B cell (primary cell): ENCODE measurements around the gene ERGIC1.

Experiments used
- EZH2 ChIP-seq: IDR thresholded peaks from 2 replicates; pipeline ENCODE4 v1.6.1; 2012; ENCODE audit warnings: borderline replicate concordance, low read depth, mild to moderate bottlenecking, moderate library complexity, low read length; ENCODE audit not compliant: insufficient read depth, poor library complexity, severe bottlenecking
- TF ChIP-seq, protein P1 (sequence below): fragments of 200-600 bp; IDR thresholded peaks from one replicate; pipeline ENCODE4 v1.8.0; 2022; ENCODE audit warnings: antibody characterized with exemption, mild to moderate bottlenecking

DNA sequence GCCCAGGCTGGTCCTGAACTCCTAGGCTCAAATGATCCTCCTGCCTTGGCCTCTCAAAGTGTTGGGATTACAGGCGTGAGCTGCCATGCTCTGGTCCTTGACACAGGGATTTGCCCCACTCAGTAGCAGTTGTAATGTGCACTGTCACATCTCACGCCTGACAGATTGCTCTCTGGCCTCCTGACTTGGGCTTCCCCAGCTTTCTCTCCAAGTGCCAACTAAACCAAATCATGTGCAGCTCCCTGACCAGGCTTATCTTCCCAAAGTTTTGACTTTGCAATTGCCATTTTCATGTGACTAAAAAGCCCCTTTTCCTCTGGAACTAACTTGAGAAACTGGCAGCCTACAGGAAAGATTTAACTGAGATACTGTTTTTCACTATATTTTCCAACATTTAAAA lies 135.9 kb downstream of the ERGIC1 start:
- TF ChIP-seq, protein P1, sequence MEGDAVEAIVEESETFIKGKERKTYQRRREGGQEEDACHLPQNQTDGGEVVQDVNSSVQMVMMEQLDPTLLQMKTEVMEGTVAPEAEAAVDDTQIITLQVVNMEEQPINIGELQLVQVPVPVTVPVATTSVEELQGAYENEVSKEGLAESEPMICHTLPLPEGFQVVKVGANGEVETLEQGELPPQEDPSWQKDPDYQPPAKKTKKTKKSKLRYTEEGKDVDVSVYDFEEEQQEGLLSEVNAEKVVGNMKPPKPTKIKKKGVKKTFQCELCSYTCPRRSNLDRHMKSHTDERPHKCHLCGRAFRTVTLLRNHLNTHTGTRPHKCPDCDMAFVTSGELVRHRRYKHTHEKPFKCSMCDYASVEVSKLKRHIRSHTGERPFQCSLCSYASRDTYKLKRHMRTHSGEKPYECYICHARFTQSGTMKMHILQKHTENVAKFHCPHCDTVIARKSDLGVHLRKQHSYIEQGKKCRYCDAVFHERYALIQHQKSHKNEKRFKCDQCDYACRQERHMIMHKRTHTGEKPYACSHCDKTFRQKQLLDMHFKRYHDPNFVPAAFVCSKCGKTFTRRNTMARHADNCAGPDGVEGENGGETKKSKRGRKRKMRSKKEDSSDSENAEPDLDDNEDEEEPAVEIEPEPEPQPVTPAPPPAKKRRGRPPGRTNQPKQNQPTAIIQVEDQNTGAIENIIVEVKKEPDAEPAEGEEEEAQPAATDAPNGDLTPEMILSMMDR, result no peak
- TF ChIP-seq EZH2, result no peak
